ENCODE results near the gene PRPF38B. TPM values are rescaled to one million over a fixed set of nuclear protein-coding genes. Genes with fewer than 3 reads are reported as not detected.

Gene PRPF38B
- total RNA-seq, 1 experiment from 2014 or later: 50.5 TPM

DNA sequence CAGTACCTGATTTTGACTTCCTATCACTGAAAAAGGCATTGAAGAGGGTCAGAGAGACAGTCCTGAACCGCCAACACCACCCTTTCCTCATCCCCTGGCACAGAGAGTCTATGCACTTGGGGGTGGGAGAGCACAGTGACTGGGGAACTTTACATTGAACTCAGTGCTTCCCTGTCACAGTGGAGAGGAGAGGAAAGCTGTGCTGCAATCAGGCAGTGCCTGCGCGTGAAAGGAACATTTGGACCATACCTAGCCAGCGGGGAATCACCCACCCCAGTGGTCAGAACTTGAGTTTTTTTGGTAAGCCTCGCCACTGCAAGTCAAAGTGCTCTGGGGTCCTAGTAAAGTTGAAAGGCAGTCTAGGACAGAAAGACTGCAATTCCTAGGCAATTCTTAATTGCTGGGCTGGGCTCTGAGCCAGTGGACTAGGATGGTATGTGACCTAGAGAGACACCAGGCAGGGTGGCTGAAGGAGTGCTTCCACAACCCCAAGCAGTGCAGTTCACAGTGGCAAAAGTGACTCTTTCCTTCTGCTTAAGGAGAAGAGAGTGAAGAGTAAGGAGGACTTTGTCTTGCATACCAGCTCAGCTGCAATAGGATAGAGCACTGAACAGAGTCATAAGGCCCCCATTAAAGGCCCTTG, 21.9 kb upstream of the PRPF38B start:
- ATAC-seq: no peak
- CTCF ChIA-PET: no interaction called here
- Mint-ChIP-seq H3K4me1 (no peaks in the 10 kb centered on the region), H3K9me3 (peaks cover 33% of the 10 kb centered on the region), H3K27me3 (ENCODE audit: low read depth) (no peaks in the 10 kb centered on the region; the same call in 1 of the 2 replicates), H3K36me3 (peaks cover 7% of the 10 kb centered on the region), H3K27ac (no peak overlapping the region), H3K4me3 (no peak overlapping the region)
- POLR2A ChIA-PET: no interaction called here
- no peak for DNase-seq (ENCODE audit: low spot score)
- TF ChIP-seq SMAD4 (CRISPR knock-in tag; IDR thresholded peaks at IDR 0.05) (no peak), FOXJ3 (CRISPR knock-in tag; IDR thresholded peaks at IDR 0.05; ENCODE audit: borderline replicate concordance) (no peak), ZNF317 (CRISPR knock-in tag; IDR thresholded peaks at IDR 0.05; ENCODE audit: borderline replicate concordance, low read depth) (no peak), KAT7 (CRISPR knock-in tag; IDR thresholded peaks at IDR 0.05; ENCODE audit: borderline replicate concordance) (no peak), ATF3 (CRISPR knock-in tag; conservative IDR thresholded peaks at IDR 0.05) (no peak), ZNF138 (CRISPR knock-in tag; conservative IDR thresholded peaks at IDR 0.05) (no peak), ATF2 (CRISPR knock-in tag; IDR thresholded peaks at IDR 0.05; ENCODE audit: borderline replicate concordance, low read depth) (no peak), ATF1 (CRISPR knock-in tag; IDR thresholded peaks at IDR 0.05) (no peak), PRRX2 (CRISPR knock-in tag; IDR thresholded peaks at IDR 0.05) (no peak), SOX15 (CRISPR knock-in tag; IDR thresholded peaks at IDR 0.05) (no peak)

DNA sequence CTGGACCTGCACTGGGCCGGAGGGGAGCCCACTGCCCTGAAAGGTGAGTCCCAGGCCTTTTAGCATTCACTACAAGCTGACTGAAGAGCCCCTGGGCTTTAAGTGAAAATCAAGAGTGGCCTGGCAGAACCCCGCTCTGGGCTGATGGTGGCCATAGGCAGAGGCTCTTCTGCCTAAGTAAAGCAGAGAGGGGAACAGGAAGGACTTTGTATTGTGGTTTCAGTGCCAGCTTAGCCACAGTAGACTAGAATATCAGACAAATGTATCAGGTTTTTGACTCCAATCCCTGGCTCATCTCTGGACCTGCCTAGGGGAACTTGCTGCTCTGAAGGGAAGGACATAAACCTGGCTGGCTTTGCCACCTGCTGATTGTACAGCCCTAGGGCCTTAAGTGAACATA, 21.0 kb upstream of the PRPF38B start:
- Mint-ChIP-seq H3K9me3 (peaks cover 33% of the 10 kb centered on the region), H3K27ac (no peak overlapping the region), H3K4me1 (no peaks in the 10 kb centered on the region), H3K4me3 (no peak overlapping the region), H3K27me3 (ENCODE audit: low read depth) (no peaks in the 10 kb centered on the region; the same call in 1 of the 2 replicates), H3K36me3 (peaks cover 7% of the 10 kb centered on the region)
- ChIA-PET CTCF (no interaction called here), POLR2A (no interaction called here)
- DNase-seq (ENCODE audit: low spot score) (no peak), ATAC-seq (no peak)
- TF ChIP-seq, protein P1, sequence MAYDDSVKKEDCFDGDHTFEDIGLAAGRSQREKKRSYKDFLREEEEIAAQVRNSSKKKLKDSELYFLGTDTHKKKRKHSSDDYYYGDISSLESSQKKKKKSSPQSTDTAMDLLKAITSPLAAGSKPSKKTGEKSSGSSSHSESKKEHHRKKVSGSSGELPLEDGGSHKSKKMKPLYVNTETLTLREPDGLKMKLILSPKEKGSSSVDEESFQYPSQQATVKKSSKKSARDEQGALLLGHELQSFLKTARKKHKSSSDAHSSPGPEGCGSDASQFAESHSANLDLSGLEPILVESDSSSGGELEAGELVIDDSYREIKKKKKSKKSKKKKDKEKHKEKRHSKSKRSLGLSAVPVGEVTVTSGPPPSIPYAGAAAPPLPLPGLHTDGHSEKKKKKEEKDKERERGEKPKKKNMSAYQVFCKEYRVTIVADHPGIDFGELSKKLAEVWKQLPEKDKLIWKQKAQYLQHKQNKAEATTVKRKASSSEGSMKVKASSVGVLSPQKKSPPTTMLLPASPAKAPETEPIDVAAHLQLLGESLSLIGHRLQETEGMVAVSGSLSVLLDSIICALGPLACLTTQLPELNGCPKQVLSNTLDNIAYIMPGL (CRISPR knock-in tag; IDR thresholded peaks at IDR 0.05): no peak
- TF ChIP-seq ZSCAN18 (CRISPR knock-in tag; IDR thresholded peaks at IDR 0.05) (no peak), JUN (CRISPR knock-in tag; IDR thresholded peaks at IDR 0.05) (no peak), SMAD3 (CRISPR knock-in tag; IDR thresholded peaks at IDR 0.05; ENCODE audit: borderline replicate concordance) (no peak), ZNF138 (CRISPR knock-in tag; conservative IDR thresholded peaks at IDR 0.05) (no peak), SMAD4 (CRISPR knock-in tag; IDR thresholded peaks at IDR 0.05) (no peak)
- TF ChIP-seq, protein P2, sequence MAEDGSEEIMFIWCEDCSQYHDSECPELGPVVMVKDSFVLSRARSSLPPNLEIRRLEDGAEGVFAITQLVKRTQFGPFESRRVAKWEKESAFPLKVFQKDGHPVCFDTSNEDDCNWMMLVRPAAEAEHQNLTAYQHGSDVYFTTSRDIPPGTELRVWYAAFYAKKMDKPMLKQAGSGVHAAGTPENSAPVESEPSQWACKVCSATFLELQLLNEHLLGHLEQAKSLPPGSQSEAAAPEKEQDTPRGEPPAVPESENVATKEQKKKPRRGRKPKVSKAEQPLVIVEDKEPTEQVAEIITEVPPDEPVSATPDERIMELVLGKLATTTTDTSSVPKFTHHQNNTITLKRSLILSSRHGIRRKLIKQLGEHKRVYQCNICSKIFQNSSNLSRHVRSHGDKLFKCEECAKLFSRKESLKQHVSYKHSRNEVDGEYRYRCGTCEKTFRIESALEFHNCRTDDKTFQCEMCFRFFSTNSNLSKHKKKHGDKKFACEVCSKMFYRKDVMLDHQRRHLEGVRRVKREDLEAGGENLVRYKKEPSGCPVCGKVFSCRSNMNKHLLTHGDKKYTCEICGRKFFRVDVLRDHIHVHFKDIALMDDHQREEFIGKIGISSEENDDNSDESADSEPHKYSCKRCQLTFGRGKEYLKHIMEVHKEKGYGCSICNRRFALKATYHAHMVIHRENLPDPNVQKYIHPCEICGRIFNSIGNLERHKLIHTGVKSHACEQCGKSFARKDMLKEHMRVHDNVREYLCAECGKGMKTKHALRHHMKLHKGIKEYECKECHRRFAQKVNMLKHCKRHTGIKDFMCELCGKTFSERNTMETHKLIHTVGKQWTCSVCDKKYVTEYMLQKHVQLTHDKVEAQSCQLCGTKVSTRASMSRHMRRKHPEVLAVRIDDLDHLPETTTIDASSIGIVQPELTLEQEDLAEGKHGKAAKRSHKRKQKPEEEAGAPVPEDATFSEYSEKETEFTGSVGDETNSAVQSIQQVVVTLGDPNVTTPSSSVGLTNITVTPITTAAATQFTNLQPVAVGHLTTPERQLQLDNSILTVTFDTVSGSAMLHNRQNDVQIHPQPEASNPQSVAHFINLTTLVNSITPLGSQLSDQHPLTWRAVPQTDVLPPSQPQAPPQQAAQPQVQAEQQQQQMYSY (CRISPR knock-in tag; IDR thresholded peaks at IDR 0.05): no peak

All from WTC11 (cell line).